CD4-positive, alpha-beta T cell treated with Interleukin-1 beta for 1 hour (primary cell): ENCODE data around the gene ZSCAN5A.
"Not testable (repeated sequence)": the region's sequence is repeated elsewhere in the genome, so short reads cannot be mapped to it uniquely, and the experiment has no call there.

Source experiments
- DNase-seq, 2 donors: peaks; one replicate each; pipeline ENCODE4 v3.0.0-alpha.2; 2020 to 2022

ZSCAN5A gene

GRCh38 chr19:56270676-56271075 is 44.0 kb downstream of the ZSCAN5A start:
- peak; percentile 5 to 56 for DNase-seq

- DNase-seq, result no peak
Observed at GRCh38 chr19:56269348-56269747, 45.3 kb downstream of the ZSCAN5A start.

- DNase-seq, result no peak
Observed at GRCh38 chr19:56266051-56266450, 48.6 kb downstream of the ZSCAN5A start.

GRCh38 chr19:56263319-56263718 is 51.3 kb downstream of the ZSCAN5A start:
- no peak for DNase-seq

- not testable (repeated sequence) for DNase-seq
Observed at GRCh38 chr19:56261932-56262331, 52.7 kb downstream of the ZSCAN5A start.

GRCh38 chr19:56261145-56261544 is 53.5 kb downstream of the ZSCAN5A start:
- DNase-seq, result no peak

- DNase-seq, result no peak
Observed at GRCh38 chr19:56258272-56258671, 56.4 kb downstream of the ZSCAN5A start.

- peak in 1 of 2 donors; percentile 53 for DNase-seq
Observed at GRCh38 chr19:56253737-56254136, 60.9 kb downstream of the ZSCAN5A start.

GRCh38 chr19:56252699-56253422 is 61.8 kb downstream of the ZSCAN5A start:
- DNase-seq, result peak; percentile 66 to 69

- DNase-seq, result not testable (repeated sequence)
Observed at GRCh38 chr19:56248736-56249338, 65.8 kb downstream of the ZSCAN5A start.

- DNase-seq, result not testable (repeated sequence)
Observed at GRCh38 chr19:56245764-56246163, 68.9 kb downstream of the ZSCAN5A start.

- DNase-seq, result no peak
Observed at GRCh38 chr19:56245121-56245740, 69.4 kb downstream of the ZSCAN5A start.

- no peak for DNase-seq
Observed at GRCh38 chr19:56223481-56223880, 91.2 kb downstream of the ZSCAN5A start.

GRCh38 chr19:56222901-56223300 is 91.7 kb downstream of the ZSCAN5A start:
- DNase-seq, result no peak

- DNase-seq, result no peak
Observed at GRCh38 chr19:56221851-56222250, 92.8 kb downstream of the ZSCAN5A start.

- not testable (repeated sequence) for DNase-seq
Observed at GRCh38 chr19:56221442-56221841, 93.2 kb downstream of the ZSCAN5A start.

GRCh38 chr19:56218961-56219360 is 95.7 kb downstream of the ZSCAN5A start:
- DNase-seq, result no peak

- DNase-seq, result no peak
Observed at GRCh38 chr19:56217039-56217949, 97.3 kb downstream of the ZSCAN5A start.

- no peak for DNase-seq
Observed at GRCh38 chr19:56211718-56212117, 102.9 kb downstream of the ZSCAN5A start.

- DNase-seq, result not testable (repeated sequence)
Observed at GRCh38 chr19:56210036-56210435, 104.6 kb downstream of the ZSCAN5A start.

- DNase-seq, result no peak
Observed at GRCh38 chr19:56209091-56209490, 105.5 kb downstream of the ZSCAN5A start.

GRCh38 chr19:56207581-56207980 is 107.1 kb downstream of the ZSCAN5A start:
- not testable (repeated sequence) for DNase-seq

- no peak for DNase-seq
Observed at GRCh38 chr19:56201973-56202372, 112.7 kb downstream of the ZSCAN5A start, which contains the start of gene ZSCAN5C. Gene ZSCAN5C (plus strand): TSS chr19:56202273. CDS start chr19:56205914, 3,641 bp downstream.
